Medulla oblongata (tissue), 1 donor: ENCODE data around the gene ZFPM1.

Experiments used
- DNase-seq: peaks from one replicate; pipeline ENCODE4 v3.0.0-alpha.2; 2015; ENCODE audit errors: extremely low spot score

ZFPM1 gene

DNA sequence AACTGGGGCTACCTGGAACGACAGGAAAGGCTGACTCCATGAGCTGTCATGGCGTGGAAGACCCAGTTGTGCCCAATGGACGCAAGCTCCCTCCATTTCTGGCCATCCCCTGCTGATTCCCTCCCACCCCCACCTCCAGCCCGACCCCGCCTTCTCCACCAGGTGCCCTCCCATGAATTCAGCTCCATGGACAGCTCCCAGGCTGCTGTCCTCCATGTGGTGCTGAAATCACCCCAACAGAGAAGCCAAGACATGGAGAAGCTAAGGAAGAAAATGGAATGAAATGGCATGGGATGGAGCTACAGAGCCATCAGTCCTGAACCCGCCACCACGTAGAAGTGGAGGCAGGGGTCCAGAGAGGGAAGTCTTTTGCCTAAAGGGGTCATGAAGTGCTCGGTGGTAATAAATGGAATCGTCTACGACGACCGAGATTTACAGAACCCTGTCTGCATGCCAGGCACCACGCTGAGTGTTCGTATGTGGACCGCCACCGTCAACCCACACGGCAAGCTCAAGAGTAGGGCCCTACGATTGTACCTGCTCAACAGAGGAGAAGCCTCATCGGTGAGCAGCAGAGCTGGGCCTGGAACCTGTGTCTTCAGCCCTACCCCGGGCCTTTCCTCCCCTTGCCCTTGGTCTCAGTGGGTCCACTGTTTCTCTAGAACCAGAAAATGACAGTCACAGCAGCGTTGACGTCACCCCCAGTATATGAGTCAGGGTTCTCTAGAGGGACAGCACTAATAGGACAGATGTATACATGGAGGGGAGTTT, 107.8 kb downstream of the ZFPM1 start:
- DNase-seq: no peak

DNA sequence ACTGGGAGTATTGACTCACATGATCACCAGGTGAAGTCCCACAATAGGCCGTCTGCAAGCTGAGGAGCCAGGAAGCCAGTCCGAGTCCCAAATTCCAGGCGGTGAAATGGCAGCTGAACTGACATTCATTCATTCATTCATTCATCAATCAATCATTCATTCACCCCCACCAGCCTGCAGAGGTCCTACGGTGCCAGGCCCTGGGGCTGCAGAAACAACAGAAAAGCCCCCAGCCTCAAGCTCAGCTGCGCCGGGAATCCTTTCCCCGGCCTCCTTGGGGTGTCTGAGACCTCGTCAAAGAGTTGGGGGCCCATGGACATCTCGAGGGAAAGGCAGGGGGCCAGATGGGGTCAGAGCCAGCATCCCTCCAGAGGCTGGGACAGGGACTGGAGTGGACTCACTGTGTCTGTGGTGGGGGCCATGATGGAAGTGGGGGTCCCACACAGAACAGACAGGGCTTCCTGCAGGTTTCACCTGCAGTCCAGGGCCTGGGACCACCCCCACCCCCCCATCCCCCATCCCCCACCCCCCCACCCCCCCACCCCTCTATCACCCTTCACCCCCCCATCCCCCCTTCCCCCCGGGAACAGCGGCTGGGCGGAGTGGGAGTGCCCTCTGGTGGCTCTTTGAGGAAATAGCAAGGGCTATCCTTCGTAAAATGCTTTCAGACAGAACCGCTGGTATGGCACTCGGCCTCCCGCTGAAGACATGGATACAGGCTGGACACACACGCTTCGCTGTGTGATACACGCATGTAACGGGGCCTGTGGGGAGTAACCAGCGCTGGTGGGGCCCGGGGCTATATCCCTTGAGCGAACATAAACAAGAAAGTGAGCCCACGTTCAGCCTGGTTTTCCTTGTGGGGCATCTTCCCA, 108.6 kb downstream of the ZFPM1 start:
- peak; percentile 46 for DNase-seq

DNA sequence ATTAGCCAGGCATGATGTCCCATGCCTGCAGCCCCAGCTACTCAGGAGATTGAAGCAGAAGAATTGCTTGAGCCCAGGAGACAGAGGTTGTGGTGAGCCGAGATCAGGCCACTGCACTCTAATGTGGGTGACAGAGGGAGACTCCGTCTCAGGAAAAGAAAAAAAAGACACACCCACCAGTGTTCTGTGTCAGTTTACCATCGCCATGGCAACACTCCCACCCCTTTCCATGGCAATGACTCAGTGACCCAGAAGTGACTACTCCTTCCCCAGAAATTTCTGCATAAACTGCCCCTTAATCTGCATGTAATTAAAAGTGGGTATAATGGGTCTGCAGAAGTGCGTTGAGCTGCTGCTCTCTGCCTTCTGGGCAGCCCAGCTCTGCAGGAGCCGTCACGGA, 113.1 kb downstream of the ZFPM1 start:
- DNase-seq: no peak

- no peak for DNase-seq
These were observed 115.9 kb downstream of the ZFPM1 start for GRCh38 chr16:88568710-88569613.

- DNase-seq: peak; percentile 6
These were observed 116.5 kb downstream of the ZFPM1 start for GRCh38 chr16:88569614-88569984.

DNA sequence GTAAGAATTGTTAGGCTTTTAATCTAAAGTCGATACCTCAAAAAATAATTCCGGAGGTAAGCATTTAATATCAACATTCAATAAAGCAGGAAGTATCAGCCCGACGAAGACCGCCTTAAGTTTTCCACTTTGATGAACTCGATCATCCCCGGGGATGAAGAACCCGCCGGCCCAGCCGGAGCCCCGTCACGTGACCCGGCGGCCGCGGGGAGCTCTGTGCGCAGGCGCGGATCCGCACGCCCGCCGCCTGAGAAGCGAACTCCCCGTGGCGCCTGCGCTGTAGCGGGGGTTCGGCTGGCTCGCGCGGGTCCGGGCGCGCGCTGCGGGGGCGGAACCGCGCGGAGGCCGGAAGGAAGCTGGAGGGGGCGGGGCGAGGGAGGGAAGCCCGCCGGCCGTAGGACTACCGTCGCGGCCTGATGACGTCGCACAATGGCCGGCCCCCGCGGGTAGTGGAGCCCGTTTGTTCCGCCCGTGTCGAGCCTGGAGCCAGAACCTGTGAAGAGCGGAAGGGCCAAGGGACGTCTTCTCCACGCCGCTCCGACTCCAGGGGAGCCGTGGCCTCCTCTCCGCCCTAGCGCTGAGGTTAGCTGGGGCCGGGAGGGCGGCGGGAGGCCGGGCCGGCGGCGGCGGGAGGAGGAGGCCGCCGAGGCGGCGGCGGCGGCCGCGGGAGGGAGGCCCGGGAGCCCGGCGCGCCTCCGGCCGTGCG, 117.1 kb downstream of the ZFPM1 start, which contains the start of gene ZC3H18:
Gene ZC3H18, plus strand, starts transcription at position 419 of the 706 bp plus-strand sequence. CDS start 6,721 bp downstream, outside the sequence.
- DNase-seq: peak; percentile 97

GRCh38 chr16:88570691-88571092, 117.6 kb downstream of the ZFPM1 start:
- DNase-seq: no peak

- no peak for DNase-seq
These were observed 122.2 kb downstream of the ZFPM1 start for GRCh38 chr16:88575251-88575650.

DNA sequence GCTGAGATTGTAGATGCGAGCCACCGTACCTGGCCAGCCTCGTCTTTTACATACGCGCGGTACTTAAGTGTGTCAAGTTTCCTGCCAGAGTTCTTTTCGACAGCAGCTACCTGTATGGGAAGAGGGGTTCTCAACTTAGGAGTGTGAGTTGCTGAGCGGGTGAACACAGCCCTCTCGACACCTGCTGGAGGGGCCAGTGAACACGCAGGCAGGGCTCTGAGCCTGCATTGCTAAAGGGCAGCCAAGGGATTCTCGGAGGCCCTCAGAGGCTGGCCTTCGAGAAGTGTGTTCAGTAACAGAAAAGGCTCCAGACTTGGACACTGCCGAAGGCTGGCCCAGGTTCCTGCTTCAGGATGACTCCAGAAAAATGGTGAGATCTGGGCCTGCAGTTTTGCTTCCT, 123.2 kb downstream of the ZFPM1 start:
- DNase-seq: no peak

DNA sequence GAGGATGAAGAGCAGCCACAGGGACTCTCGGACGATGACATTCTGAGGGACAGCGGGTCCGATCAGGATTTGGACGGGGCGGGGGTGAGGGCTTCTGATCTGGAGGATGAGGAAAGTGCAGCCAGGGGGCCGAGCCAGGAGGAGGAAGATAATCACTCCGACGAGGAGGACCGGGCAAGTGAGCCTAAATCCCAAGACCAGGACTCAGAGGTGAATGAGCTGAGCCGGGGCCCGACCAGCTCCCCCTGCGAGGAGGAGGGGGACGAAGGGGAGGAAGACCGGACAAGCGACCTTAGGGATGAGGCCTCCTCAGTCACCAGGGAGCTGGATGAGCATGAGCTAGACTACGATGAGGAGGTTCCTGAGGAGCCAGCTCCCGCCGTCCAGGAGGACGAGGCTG, 124.1 kb downstream of the ZFPM1 start:
- DNase-seq: no peak

DNA sequence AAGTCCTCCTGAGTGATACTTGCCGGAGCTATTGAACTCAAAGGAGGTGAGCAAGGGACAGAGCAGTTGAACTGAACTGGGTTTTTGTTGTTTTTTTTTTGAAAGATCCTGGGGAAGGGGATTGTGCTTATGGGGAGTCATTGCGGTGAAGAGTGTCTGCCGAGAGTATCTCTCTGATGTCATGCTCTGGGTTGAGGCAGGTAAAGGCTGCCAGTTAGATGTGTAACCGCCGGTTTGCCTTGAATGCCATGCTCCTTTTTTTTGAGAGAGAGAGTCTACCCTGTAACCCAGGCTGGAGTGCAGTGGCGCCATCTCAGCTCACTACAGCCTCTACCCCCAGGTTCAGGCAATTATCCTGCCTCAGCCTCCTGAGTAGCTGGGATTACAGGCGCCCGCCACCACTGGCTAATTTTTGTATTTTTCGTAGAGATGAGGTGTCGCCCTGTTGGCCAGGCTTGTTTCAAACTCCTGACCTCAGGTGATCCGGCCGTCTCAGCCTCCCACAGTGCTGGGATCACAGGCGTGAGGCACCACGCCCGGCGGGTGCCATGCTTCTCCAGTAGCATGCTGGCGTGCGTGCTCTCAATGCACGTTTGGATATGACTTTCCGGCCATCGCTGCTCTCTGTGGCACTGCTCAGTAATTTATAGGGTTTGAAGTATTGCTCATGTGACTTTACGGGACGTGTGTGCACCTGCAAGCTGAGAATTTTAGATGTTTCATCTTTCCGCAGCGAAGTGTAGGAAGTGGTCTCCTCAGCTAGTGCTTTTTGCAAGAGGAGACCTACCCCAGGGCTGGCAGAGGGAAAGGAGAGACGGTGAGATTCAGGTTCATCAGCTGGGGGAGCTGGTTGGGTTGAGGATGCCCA, 125.6 kb downstream of the ZFPM1 start:
- DNase-seq: no peak

DNA sequence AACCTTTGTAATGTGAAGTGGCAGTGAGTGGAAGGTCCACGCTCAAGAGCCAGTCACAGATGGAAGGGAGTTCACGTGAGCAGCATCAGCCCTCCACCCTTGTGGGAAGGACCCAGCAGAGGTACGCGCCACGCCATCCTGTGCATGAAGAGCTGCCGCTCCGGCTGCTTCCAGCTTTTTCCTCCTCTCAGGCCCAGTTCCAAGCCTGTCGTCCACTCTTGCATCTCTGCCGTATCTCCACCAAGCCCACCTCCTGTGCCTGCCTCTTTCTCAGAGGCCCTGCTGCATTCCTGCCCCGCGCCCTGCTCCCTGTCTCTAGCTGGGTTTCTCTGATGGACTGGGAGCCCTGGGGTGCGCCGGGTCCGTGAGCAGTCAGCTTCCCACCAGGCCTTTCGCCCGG, 127.3 kb downstream of the ZFPM1 start:
- no peak for DNase-seq

DNA sequence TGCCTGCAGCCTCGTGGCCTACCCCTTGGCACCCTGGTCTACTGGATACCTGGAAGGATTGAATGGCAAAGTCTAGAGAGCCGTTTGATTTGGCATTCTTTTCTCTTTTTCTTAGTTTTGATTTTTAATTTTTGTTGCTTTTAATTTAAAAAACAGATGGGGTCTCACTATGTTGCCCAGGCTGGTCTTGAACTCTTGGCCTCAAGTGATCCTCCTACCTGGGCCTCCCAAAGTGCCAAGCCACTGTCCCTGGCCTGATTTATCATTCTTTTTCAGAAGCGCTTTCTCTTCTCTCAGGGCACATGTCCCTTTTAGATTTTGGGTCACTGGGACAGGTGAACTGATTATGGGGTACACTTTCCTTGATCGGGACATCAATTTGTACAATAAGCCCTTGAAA, 128.0 kb downstream of the ZFPM1 start:
- no peak for DNase-seq

GRCh38 chr16:88582912-88583575, 130.0 kb downstream of the ZFPM1 start:
- no peak for DNase-seq

DNA sequence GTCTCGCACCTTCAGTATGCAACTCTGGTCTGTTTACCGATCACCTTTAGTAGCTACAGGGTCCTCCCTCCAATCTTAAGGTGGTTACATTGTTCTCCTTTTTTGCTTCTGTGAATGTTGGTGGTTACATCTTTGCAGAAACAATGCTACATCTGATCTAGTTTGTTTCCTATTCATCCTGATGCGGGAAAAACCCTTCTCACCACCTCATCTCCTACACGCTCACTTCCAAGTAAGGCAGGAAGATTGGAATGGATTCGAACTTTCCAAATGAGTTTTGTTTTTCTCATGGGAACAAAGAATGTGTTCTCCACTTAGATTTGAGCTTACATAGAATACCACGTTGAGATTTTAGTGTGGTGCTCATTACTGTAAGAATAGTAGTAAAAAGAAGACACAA, 131.6 kb downstream of the ZFPM1 start:
- DNase-seq: no peak

DNA sequence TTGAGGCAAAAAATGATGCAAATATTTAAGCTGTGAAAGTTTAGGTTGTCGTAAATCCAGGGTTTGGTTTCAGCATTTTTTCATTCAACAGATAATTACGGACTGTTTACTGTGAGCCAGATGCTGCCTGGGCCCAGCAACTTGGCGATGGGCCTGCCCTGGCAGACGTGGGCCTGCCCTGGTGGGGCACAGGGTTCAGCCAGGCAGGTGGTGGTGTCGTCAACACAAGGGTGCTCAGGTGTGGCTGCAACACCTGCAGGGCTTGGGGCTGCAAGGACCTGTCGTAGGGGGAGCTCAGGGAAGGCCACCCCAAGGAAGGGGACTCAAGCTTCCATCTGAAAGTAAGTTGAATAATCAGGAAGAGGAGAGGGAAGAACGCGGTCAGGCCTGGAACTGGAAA, 132.2 kb downstream of the ZFPM1 start:
- DNase-seq: no peak

DNA sequence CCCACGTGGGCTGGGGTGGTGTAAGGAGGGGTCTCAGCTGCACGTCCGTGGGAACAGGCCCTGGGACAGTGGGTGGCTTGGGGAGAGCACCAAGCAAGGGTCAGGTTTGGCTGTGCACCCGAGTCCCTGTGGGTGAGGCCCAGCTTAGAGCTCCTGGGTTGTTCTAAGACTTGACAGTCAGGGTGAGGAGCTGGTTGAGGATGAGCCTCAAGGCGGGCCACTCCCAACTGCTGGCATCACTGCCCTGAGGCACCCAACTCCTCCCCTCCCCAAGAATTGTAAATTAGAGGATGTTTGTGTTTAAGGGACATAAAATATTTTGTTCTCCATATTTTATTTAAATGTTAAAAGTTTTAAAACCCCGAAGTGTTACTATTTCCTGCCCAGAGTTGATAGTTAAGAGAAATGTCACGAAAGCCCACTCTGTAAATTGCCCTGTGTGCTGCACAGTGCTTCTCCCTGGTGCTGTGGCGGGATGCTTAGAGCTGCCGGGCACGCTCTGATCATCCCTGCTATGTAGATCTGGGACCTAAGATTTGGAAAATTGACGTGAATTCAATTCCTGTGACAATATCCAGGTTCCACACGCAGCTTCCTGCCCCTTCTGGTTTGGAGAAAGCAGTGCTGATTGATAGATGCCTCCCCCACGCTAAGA, 133.0 kb downstream of the ZFPM1 start:
- DNase-seq: no peak
